H1 (cell line): ENCODE measurements around the gene CD81. TPM values are rescaled to one million over a fixed set of nuclear protein-coding genes. Genes with fewer than 3 reads are reported as not detected.

Experiments used
- CBX5 ChIP-seq: fragments of 300-800, 300-1000 bp; sonication (generic); IDR thresholded peaks from 2 replicates; pipeline ENCODE4 v1.7.1; 2016; ENCODE audit warnings: antibody characterized with exemption, low read length, low read depth
- HDAC6 ChIP-seq: IDR thresholded peaks from one replicate; pipeline ENCODE4 v1.7.1; 2012; ENCODE audit warnings: low read depth, mild to moderate bottlenecking, inconsistent platforms, low read length, moderate library complexity
- MAFK ChIP-seq: IDR thresholded peaks from 2 replicates; pipeline ENCODE4 v1.6.1; 2012; ENCODE audit warnings: low read depth, mild to moderate bottlenecking, improper control_type of control experiment, low read length
- polyA plus RNA-seq, 7 experiments: library from polyadenylated mRNA; depleted of rRNA in 3 of 7; stranded (reverse) in 5 of 7; unstranded in 2 of 7; fragments of >200 nt in 5 of 7; fragments of 200-250 nt in 2 of 7; gene quantifications; 1 replicate in 5 of 7; 2 replicates in 1 of 7; 4 replicates in 1 of 7; pipeline versions ENCODE4 v1.2.1 to v1.2.3, GENCODE V29; 2011 to 2013; ENCODE audit warnings: missing spikeins in 2 of 7, mixed read lengths in 2 of 7
- total RNA-seq: library from RNA; stranded (reverse); fragmentation: NEBNext Ultra II Directional; extraction: Animal tissue kit (Norgen Biotek cat#: 25700); gene quantifications from 2 replicates; pipeline ENCODE4 v1.2.1, GENCODE V29; 2021

Gene CD81
- total and polyA plus RNA-seq, 2 of the 8 experiments (the other 6 are each of a cell fraction or from before 2014, with no cell fraction given) = 238 to 309 TPM

- no peak for TF ChIP-seq CBX5
- TF ChIP-seq HDAC6 = no peak
- no peak for TF ChIP-seq MAFK
Observed at GRCh38 chr11:2426221-2426620, 49.1 kb downstream of the CD81 start (continued).
